OCI-LY3 (cell line): ENCODE results near the gene KRT2.

ENCODE experiments used
- H2AFZ ChIP-seq: fragments of 200-600, 300-600 bp; shearing (Covaris generic); 2 replicates; pipeline ENCODE4 v1.6.0; 2014; ENCODE audit warnings: antibody characterized with exemption, low read depth, low read length
- H3K27ac ChIP-seq: fragments of 200-600, 300-600 bp; sonication (generic); 2 replicates; pipeline ENCODE4 v1.5.1; 2014; ENCODE audit warnings: mild to moderate bottlenecking, low read length, moderate library complexity, mixed read lengths
- H3K27me3 ChIP-seq: fragments of 200-600, 300-600 bp; sonication (generic); 2 replicates; pipeline ENCODE4 v1.6.1; 2014; ENCODE audit warnings: low read depth, low read length, mixed read lengths
- H3K36me3 ChIP-seq: fragments of 200-600, 300-600 bp; sonication (generic); replicated peaks from 2 replicates; pipeline ENCODE3; 2014; ENCODE audit warnings: low read depth, low read length, mixed read lengths
- H3K4me1 ChIP-seq: fragments of 300-600, 200-600 bp; sonication (generic); 2 replicates; pipeline ENCODE4 v1.6.1; 2014; ENCODE audit warnings: low read length, mixed read lengths
- H3K4me2 ChIP-seq: fragments of 200-600, 300-600 bp; sonication (generic); 2 replicates; pipeline ENCODE4 v1.6.1; 2014; ENCODE audit warnings: low read length, mixed read lengths
- H3K4me3 ChIP-seq: fragments of 300-600, 200-600 bp; sonication (generic); 2 replicates; pipeline ENCODE4 v1.5.1; 2014; ENCODE audit warnings: antibody characterized with exemption, mild to moderate bottlenecking, low read length, moderate library complexity
- H3K79me2 ChIP-seq: fragments of 300-600, 200-600 bp; shearing (Covaris generic); 2 replicates; pipeline ENCODE4 v1.6.1; 2014; ENCODE audit warnings: mild to moderate bottlenecking, low read length, mixed read lengths
- H3K9ac ChIP-seq: fragments of 300-600, 200-600 bp; shearing (Covaris generic); 2 replicates; pipeline ENCODE4 v1.6.0; 2014; ENCODE audit warnings: mild to moderate bottlenecking, low read length, moderate library complexity
- H3K9me3 ChIP-seq: fragments of 200-600, 300-600 bp; shearing (Covaris generic); 2 replicates; pipeline ENCODE4 v1.6.1; 2014; ENCODE audit warnings: low read length, mixed read lengths; ENCODE audit not compliant: insufficient read depth
- H4K20me1 ChIP-seq: fragments of 200-600, 300-600 bp; sonication (generic); 2 replicates; pipeline ENCODE4 v1.6.1; 2016; ENCODE audit warnings: low read length, mixed read lengths; ENCODE audit not compliant: insufficient read depth
- CTCF ChIP-seq: fragments of 200-600, 300-600 bp; sonication (generic); IDR thresholded peaks from 2 replicates; pipeline ENCODE4 v1.5.1; 2014; ENCODE audit warnings: antibody characterized with exemption, low read length, low read depth
- EZH2phosphoT487 ChIP-seq: fragments of 200-600 bp; shearing (Covaris generic); IDR thresholded peaks from 2 replicates; pipeline ENCODE4 v1.6.1; 2018; ENCODE audit warnings: antibody characterized with exemption, mixed run types, low read depth

Gene KRT2

GRCh38 chr12:52667509-52667908, 15.5 kb upstream of the KRT2 start:
- Histone ChIP-seq H3K9ac (no peak overlapping the region), H2AFZ (no peak overlapping the region), H3K36me3 (no peaks in the 10 kb centered on the region), H3K4me2 (no peak overlapping the region), H3K79me2 (no peaks in the 10 kb centered on the region), H4K20me1 (no peaks in the 10 kb centered on the region), H3K27me3 (peaks cover 73% of the 10 kb centered on the region), H3K27ac (no peak overlapping the region), H3K4me3 (no peak overlapping the region), H3K4me1 (no peaks in the 10 kb centered on the region), H3K9me3 (no peaks in the 10 kb centered on the region)
- TF ChIP-seq EZH2phosphoT487 (no peak), CTCF (peak; percentile 36)

DNA sequence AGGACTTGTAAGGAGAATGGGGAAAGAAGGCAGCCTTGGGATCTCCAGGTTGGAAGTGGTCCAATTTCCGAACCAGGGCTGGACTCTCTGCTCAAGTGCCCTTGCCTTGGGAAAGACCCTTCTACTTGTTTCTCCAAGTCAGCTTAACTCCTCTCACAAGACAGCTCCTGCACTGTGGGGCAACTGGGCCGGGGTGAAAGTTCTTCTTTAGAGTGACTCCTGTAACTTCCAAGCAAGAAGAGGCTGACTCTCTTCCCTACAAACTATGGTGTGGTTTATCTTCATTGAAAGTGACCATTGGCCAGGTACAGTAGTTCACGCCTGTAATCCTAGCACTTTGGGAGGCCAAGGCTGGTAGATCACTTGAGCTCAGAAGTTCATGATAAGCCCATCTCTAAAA, 14.5 kb upstream of the KRT2 start:
- H2AFZ ChIP-seq, result no peak overlapping the region
- no peak overlapping the region for H3K27ac ChIP-seq
- peaks cover 68% of the 10 kb centered on the region for H3K27me3 ChIP-seq
- no peaks in the 10 kb centered on the region for H4K20me1 ChIP-seq
- H3K9ac ChIP-seq, result no peak overlapping the region
- H3K9me3 ChIP-seq, result no peaks in the 10 kb centered on the region
- H3K4me1 ChIP-seq, result no peaks in the 10 kb centered on the region
- H3K36me3 ChIP-seq, result no peaks in the 10 kb centered on the region
- H3K4me3 ChIP-seq, result no peak overlapping the region
- TF ChIP-seq EZH2phosphoT487, result no peak
- TF ChIP-seq CTCF, result no peak
- no peaks in the 10 kb centered on the region for H3K79me2 ChIP-seq
- H3K4me2 ChIP-seq, result no peak overlapping the region

DNA sequence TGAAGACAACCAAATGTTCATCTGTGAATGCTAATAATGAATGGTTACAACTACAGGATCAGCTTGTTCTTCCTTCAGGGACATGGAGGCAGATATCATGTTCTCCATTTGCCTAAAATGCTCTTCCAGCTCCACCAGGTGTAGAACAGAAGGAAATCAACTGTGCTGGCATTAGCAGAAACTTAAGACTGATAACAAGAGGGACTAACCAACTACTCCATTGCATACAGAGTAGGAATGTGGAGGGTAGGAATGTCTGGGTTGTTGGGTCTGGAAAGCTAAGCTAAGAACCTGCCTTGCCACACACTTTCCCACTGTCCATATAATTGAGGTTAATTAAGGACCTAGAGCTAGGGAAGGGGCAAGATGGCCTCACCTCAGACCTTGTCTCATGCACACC, 11.4 kb upstream of the KRT2 start:
- Histone ChIP-seq H3K36me3 (no peaks in the 10 kb centered on the region), H3K27me3 (peaks cover 48% of the 10 kb centered on the region), H3K4me1 (no peaks in the 10 kb centered on the region), H4K20me1 (no peaks in the 10 kb centered on the region), H3K9me3 (no peaks in the 10 kb centered on the region), H3K4me3 (no peak overlapping the region), H3K79me2 (no peaks in the 10 kb centered on the region), H2AFZ (no peak overlapping the region), H3K9ac (no peak overlapping the region), H3K27ac (no peak overlapping the region), H3K4me2 (no peak overlapping the region)
- TF ChIP-seq CTCF (no peak), EZH2phosphoT487 (no peak)

DNA sequence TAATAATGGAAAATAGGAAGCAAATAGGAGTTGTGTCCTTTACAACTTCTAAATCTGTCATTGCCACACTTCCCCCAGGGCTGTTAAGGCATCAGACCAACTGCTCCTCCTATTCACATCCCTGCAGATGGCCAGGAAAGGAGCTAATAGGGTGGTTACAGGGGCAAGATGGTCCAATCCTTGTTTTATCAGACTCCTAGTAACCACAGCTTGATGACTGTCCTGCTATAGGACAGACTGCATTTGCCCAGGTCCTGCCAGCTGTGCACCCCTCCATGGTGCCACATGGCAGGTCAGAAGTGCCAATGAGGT, 10.9 kb upstream of the KRT2 start:
- Histone ChIP-seq H2AFZ (no peak overlapping the region), H3K4me3 (no peak overlapping the region), H3K27ac (no peak overlapping the region), H3K36me3 (no peaks in the 10 kb centered on the region), H3K79me2 (no peaks in the 10 kb centered on the region), H3K4me2 (no peak overlapping the region), H3K27me3 (peaks cover 52% of the 10 kb centered on the region), H3K9me3 (no peaks in the 10 kb centered on the region), H3K9ac (no peak overlapping the region), H4K20me1 (no peaks in the 10 kb centered on the region), H3K4me1 (no peaks in the 10 kb centered on the region)
- TF ChIP-seq CTCF (no peak), EZH2phosphoT487 (no peak)
